Panc1 (cell line): ENCODE results near the gene BLCAP. TPM values are rescaled to one million over a fixed set of nuclear protein-coding genes. Genes with fewer than 3 reads are reported as not detected.

Source experiments
- ATAC-seq: fragments of 200-7000 bp; cut with Tn5 transposase; 2 replicates; pipeline ENCODE4 v1.9.1; 2020; ENCODE audit warnings: mild to moderate bottlenecking, moderate library complexity
- BruUV-seq: library from RNA; stranded (reverse); fragments of 400-500 nt; replicated peaks from 2 replicates; lab custom pipeline; 2021; lab: Mats Ljungman, UMichigan
- CTCF ChIA-PET: fragments of 300-600 bp; sonication (Branson Sonifier 250); formaldehyde crosslinking; loops from one replicate; lab custom pipeline; 2022; ENCODE audit warnings: antibody characterized with exemption; lab: Charles Lee
- POLR2A ChIA-PET: fragments of 300-600 bp; sonication (Branson Sonifier 250); formaldehyde crosslinking; loops from one replicate; lab custom pipeline; 2022; ENCODE audit warnings: antibody characterized with exemption; lab: Charles Lee
- DNase-seq: peaks from one replicate; pipeline ENCODE4 v3.0.0-alpha.2; 2010; ENCODE audit warnings: low read depth, low spot score
- H3K27ac ChIP-seq: 2 replicates; pipeline ENCODE4 v1.5.1; 2011; ENCODE audit warnings: mild to moderate bottlenecking, low read length, inconsistent platforms
- H3K27me3 ChIP-seq: fragments of 200-500 bp; sonication (Bioruptor generic); 2 replicates; pipeline ENCODE4 v1.6.0; 2014; ENCODE audit warnings: low read length, inconsistent platforms; ENCODE audit not compliant: control insufficient read depth, insufficient read depth
- H3K36me3 ChIP-seq: fragments of 200-500 bp; sonication (Bioruptor generic); 2 replicates; pipeline ENCODE4 v1.5.1; 2014; ENCODE audit warnings: inconsistent platforms, mild to moderate bottlenecking, low read length, moderate library complexity; ENCODE audit not compliant: control insufficient read depth, insufficient read depth
- H3K4me1 ChIP-seq: 2 replicates; pipeline ENCODE4 v1.5.1; 2011; ENCODE audit warnings: inconsistent platforms, mild to moderate bottlenecking, low read length, moderate library complexity; ENCODE audit not compliant: control insufficient read depth, insufficient read depth
- H3K4me3 ChIP-seq, 2 experiments: 2 replicates each; pipeline ENCODE4 v1.5.1; 2011 to 2012; ENCODE audit warnings: low read depth in 2 of 2, low read length in 2 of 2, mild to moderate bottlenecking in 2 of 2, inconsistent platforms in 1 of 2, moderate library complexity in 1 of 2
- H3K9me3 ChIP-seq: fragments of 200-500 bp; sonication (Bioruptor generic); 2 replicates; pipeline ENCODE4 v1.5.1; 2014; ENCODE audit warnings: low read depth, mild to moderate bottlenecking, inconsistent platforms, low read length, moderate library complexity; ENCODE audit not compliant: control insufficient read depth, insufficient read depth
- POLR2AphosphoS5 ChIP-seq: IDR thresholded peaks from 2 replicates; pipeline ENCODE4 v1.6.1; 2012; ENCODE audit warnings: mild to moderate bottlenecking, low read depth, low read length, moderate library complexity
- REST ChIP-seq, 2 experiments: IDR thresholded peaks; 2 replicates each; pipeline ENCODE4 v1.6.1; 2011 to 2012; ENCODE audit warnings: low read depth in 2 of 2, control low read depth in 1 of 2, low read length in 1 of 2, mild to moderate bottlenecking in 1 of 2, moderate library complexity in 1 of 2; ENCODE audit not compliant: insufficient read depth in 1 of 2
- SIN3A ChIP-seq: IDR thresholded peaks from 2 replicates; pipeline ENCODE4 v1.6.1; 2012; ENCODE audit warnings: low read depth, mild to moderate bottlenecking, low read length, moderate library complexity, borderline replicate concordance; ENCODE audit not compliant: insufficient read depth
- TCF7L2 ChIP-seq: IDR thresholded peaks from 2 replicates; pipeline ENCODE4 v1.6.1; 2011; ENCODE audit warnings: mild to moderate bottlenecking, low read depth, low read length, inconsistent platforms
- in situ Hi-C: cut with HindIII; loops from 2 replicates; pipeline ENCODE4 v1.10.0; 2016; ENCODE audit warnings: low sequenced_read_pairs, low pct_unique_long_range_greater_than_20kb
- intact Hi-C: fragments of 100-400 bp; cut with micrococcal nuclease; formaldehyde crosslinking; loops from one replicate; pipeline ENCODE4 v1.10.0; 2022; ENCODE audit not compliant: unreplicated experiment
- total RNA-seq: library from RNA; stranded (reverse); gene quantifications from one replicate; pipeline ENCODE4 v1.2.1, GENCODE V29; 2021; ENCODE audit not compliant: unreplicated experiment
- TF ChIP-seq, protein P1 (sequence below): fragments of 450-650 bp; IDR thresholded peaks from 2 replicates; pipeline ENCODE4 v1.5.1; 2017; ENCODE audit warnings: mild to moderate bottlenecking

The BLCAP gene
- total RNA-seq, 1 experiment from 2014 or later = 50.1 TPM

DNA sequence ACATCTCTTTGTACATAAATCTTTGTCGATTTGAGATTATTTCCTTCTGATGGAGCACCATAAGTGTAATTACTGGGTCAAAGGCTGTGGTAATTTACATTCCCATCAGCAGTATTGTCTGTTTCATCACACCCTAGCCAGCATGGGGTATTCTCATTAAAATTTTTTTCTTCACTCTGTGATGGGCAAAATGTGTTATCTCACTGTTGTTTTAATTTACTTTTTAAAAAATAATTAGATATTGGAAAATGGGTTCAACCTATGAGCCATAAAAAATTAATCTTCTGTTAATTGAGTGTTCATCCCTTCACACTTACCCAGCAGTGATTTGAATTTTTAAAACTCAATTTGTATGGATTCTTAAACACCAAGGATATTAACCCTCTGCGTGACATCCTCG is 50.6 kb downstream of the BLCAP start:
- DNase-seq (no peak), ATAC-seq (no peak)
- BruUV-seq = no TSS peak
- intact Hi-C loops (no loop called here), in situ Hi-C loops (no loop called here)
- H3K36me3 ChIP-seq = no peaks in the 10 kb centered on the region
- H3K27ac ChIP-seq = no peak overlapping the region
- H3K27me3 ChIP-seq = peaks cover 27% of the 10 kb centered on the region
- TF ChIP-seq, protein P1, sequence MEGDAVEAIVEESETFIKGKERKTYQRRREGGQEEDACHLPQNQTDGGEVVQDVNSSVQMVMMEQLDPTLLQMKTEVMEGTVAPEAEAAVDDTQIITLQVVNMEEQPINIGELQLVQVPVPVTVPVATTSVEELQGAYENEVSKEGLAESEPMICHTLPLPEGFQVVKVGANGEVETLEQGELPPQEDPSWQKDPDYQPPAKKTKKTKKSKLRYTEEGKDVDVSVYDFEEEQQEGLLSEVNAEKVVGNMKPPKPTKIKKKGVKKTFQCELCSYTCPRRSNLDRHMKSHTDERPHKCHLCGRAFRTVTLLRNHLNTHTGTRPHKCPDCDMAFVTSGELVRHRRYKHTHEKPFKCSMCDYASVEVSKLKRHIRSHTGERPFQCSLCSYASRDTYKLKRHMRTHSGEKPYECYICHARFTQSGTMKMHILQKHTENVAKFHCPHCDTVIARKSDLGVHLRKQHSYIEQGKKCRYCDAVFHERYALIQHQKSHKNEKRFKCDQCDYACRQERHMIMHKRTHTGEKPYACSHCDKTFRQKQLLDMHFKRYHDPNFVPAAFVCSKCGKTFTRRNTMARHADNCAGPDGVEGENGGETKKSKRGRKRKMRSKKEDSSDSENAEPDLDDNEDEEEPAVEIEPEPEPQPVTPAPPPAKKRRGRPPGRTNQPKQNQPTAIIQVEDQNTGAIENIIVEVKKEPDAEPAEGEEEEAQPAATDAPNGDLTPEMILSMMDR = no peak
- no peak for TF ChIP-seq SIN3A
- TF ChIP-seq REST (IDR thresholded peaks at IDR 0.05; ENCODE audit: insufficient read depth in 1 of 2, low read depth in 2 of 2, low read length in 1 of 2) = no peak
- TF ChIP-seq POLR2AphosphoS5 = no peak
- TF ChIP-seq TCF7L2 = no peak
- H3K4me3 ChIP-seq = no peak overlapping the region
- POLR2A ChIA-PET = no interaction called here
- no peaks in the 10 kb centered on the region for H3K9me3 ChIP-seq
- CTCF ChIA-PET = no interaction called here
- no peaks in the 10 kb centered on the region for H3K4me1 ChIP-seq

GRCh38 chr20:37475252-37475651 is 52.4 kb downstream of the BLCAP start:
- no peaks in the 10 kb centered on the region for H3K4me1 ChIP-seq
- H3K27ac ChIP-seq = no peak overlapping the region
- intact Hi-C loops (no loop called here), in situ Hi-C loops (no loop called here)
- TF ChIP-seq, protein P1 = no peak
- no peak for TF ChIP-seq TCF7L2
- no peak for TF ChIP-seq SIN3A
- TF ChIP-seq POLR2AphosphoS5 = no peak
- TF ChIP-seq REST (IDR thresholded peaks at IDR 0.05; ENCODE audit: insufficient read depth in 1 of 2, low read depth in 2 of 2, low read length in 1 of 2) = no peak
- CTCF ChIA-PET = no interaction called here
- H3K4me3 ChIP-seq = no peak overlapping the region
- DNase-seq (no peak), ATAC-seq (no peak)
- no peaks in the 10 kb centered on the region for H3K36me3 ChIP-seq
- H3K27me3 ChIP-seq = peaks cover 27% of the 10 kb centered on the region
- POLR2A ChIA-PET = no interaction called here
- BruUV-seq = no TSS peak
- no peaks in the 10 kb centered on the region for H3K9me3 ChIP-seq
